C4-2B (cell line): ENCODE results near the gene TAF1B.

Source experiments
- CTCF ChIP-seq: fragments of 450-650 bp; conservative IDR thresholded peaks from 2 replicates; pipeline ENCODE4 v1.5.1; 2017; ENCODE audit warnings: mild to moderate bottlenecking
- ZFX ChIP-seq: fragments of 450-650 bp; IDR thresholded peaks from 2 replicates; pipeline ENCODE4 v1.6.1; 2017

- TF ChIP-seq CTCF (no peak), ZFX (no peak)
Measured at GRCh38 chr2:9889812-9890261, 46.6 kb downstream of the TAF1B start.
